H1 (cell line): ENCODE results near the gene ZFYVE27. TPM values are rescaled to one million over a fixed set of nuclear protein-coding genes. Genes with fewer than 3 reads are reported as not detected.
A peak's percentile ranks its signal among the peaks of the same experiment; 100 is the strongest.

Experiments
- CTCF ChIA-PET: fragments of 300-600 bp; sonication (Branson Sonifier 250); formaldehyde crosslinking; loops from one replicate; lab custom pipeline; 2021; ENCODE audit not compliant: partially characterized antibody; lab: Charles Lee
- POLR2A ChIA-PET: fragments of 300-600 bp; sonication (Branson Sonifier 250); formaldehyde crosslinking; loops from one replicate; lab custom pipeline; 2021; ENCODE audit warnings: inconsistent platforms; ENCODE audit not compliant: partially characterized antibody; lab: Charles Lee
- DNase-seq, 2 experiments: peaks; one replicate each; pipeline versions ENCODE4 v3.0.0 to v3.0.0-alpha.2; 2010 to 2022; ENCODE audit warnings: low spot score in 2 of 2, low read depth in 1 of 2, mixed read lengths in 1 of 2
- FAIRE-seq: peaks from 2 replicates; lab custom pipeline; 2011; peaks lifted over from hg19 to GRCh38; lab: Jason Lieb, UNC
- H2AFZ ChIP-seq: 2 replicates; pipeline ENCODE4 v1.8.1; 2012; ENCODE audit warnings: low read length, inconsistent platforms
- H2AK5ac ChIP-seq: 2 replicates; pipeline ENCODE4 v1.6.1; 2013; ENCODE audit warnings: low read depth, low read length
- H2BK120ac ChIP-seq: replicated peaks from 2 replicates; pipeline ENCODE3; 2013; ENCODE audit warnings: low read depth, low read length, inconsistent platforms
- H2BK12ac ChIP-seq: 2 replicates; pipeline ENCODE4 v1.6.1; 2013; ENCODE audit warnings: low read depth, low read length
- H2BK15ac ChIP-seq: 2 replicates; pipeline ENCODE4 v1.6.1; 2013; ENCODE audit warnings: low read length
- H2BK20ac ChIP-seq: 2 replicates; pipeline ENCODE4 v1.6.1; 2013; ENCODE audit warnings: low read length
- H2BK5ac ChIP-seq: 2 replicates; pipeline ENCODE4 v1.6.1; 2013; ENCODE audit warnings: low read depth, low read length
- H3K14ac ChIP-seq: 2 replicates; pipeline ENCODE4 v1.6.1; 2013; ENCODE audit warnings: inconsistent platforms; ENCODE audit not compliant: insufficient read length
- H3K18ac ChIP-seq: 2 replicates; pipeline ENCODE4 v1.6.1; 2013; ENCODE audit warnings: low read length; ENCODE audit errors: extremely low read depth
- H3K23ac ChIP-seq: 2 replicates; pipeline ENCODE4 v1.6.1; 2013; ENCODE audit warnings: inconsistent platforms; ENCODE audit not compliant: insufficient read length
- H3K23me2 ChIP-seq: 2 replicates; pipeline ENCODE4 v1.6.1; 2013; ENCODE audit warnings: low read depth, low read length
- H3K27ac ChIP-seq: 2 replicates; pipeline ENCODE4 v1.6.1; 2011; ENCODE audit warnings: low read depth, low read length, inconsistent platforms
- H3K27me3 ChIP-seq, 4 experiments: replicated peaks in 1 of 4; 1 replicate in 1 of 4; 2 replicates in 3 of 4; pipeline versions ENCODE4 v1.6.1 to v1.8.1; 2011 to 2013; ENCODE audit warnings: low read length in 3 of 4, mild to moderate bottlenecking in 3 of 4, inconsistent platforms in 2 of 4, mixed read lengths in 2 of 4, moderate library complexity in 1 of 4; ENCODE audit not compliant: control insufficient read depth in 3 of 4, insufficient read depth in 3 of 4; ENCODE audit errors: extremely low read depth in 1 of 4
- H3K36me3 ChIP-seq, 4 experiments: 2 replicates each; pipeline versions ENCODE4 v1.6.1 to v1.8.1; 2011 to 2013; ENCODE audit warnings: mild to moderate bottlenecking in 4 of 4, low read length in 3 of 4, moderate library complexity in 2 of 4, control low read depth in 1 of 4, inconsistent platforms in 1 of 4; ENCODE audit not compliant: insufficient read depth in 4 of 4, control insufficient read depth in 2 of 4
- H3K4ac ChIP-seq: replicated peaks from 2 replicates; pipeline ENCODE3; 2013; ENCODE audit warnings: low read length, low read depth, mixed read lengths, inconsistent platforms; ENCODE audit not compliant: insufficient read length
- H3K4me1 ChIP-seq, 4 experiments: replicated peaks in 1 of 4; 1 replicate in 1 of 4; 2 replicates in 3 of 4; pipeline versions ENCODE4 v1.6.1 to v1.8.1; 2011 to 2013; ENCODE audit warnings: low read length in 3 of 4, inconsistent platforms in 2 of 4, mixed read lengths in 1 of 4; ENCODE audit not compliant: insufficient read depth in 4 of 4, control insufficient read depth in 3 of 4
- H3K4me2 ChIP-seq, 2 experiments: 2 replicates each; pipeline versions ENCODE4 v1.6.1 to v1.8.1; 2011 to 2013; ENCODE audit warnings: low read depth in 2 of 2, low read length in 2 of 2, control low read depth in 1 of 2, inconsistent platforms in 1 of 2, mild to moderate bottlenecking in 1 of 2; ENCODE audit not compliant: insufficient read depth in 1 of 2
- H3K4me3 ChIP-seq, 4 experiments: fragments of 200-600, 300-600 bp in 1 of 4; sonication (generic), shearing (Covaris generic), sonication (Bioruptor Twin) in 1 of 4; 2 replicates each; pipeline versions ENCODE4 v1.5.1 to v1.8.1; 2011 to 2016; ENCODE audit warnings: low read length in 4 of 4, low read depth in 3 of 4, control low read depth in 2 of 4, inconsistent platforms in 2 of 4, mild to moderate bottlenecking in 2 of 4, mixed read lengths in 1 of 4, moderate library complexity in 1 of 4; ENCODE audit not compliant: insufficient read depth in 2 of 4; ENCODE audit errors: extremely low read depth in 1 of 4
- H3K56ac ChIP-seq: replicated peaks from 2 replicates; pipeline ENCODE3; 2013; ENCODE audit warnings: low read depth, mild to moderate bottlenecking, mixed read lengths, low read length, inconsistent platforms; ENCODE audit not compliant: insufficient read length
- H3K79me1 ChIP-seq: 2 replicates; pipeline ENCODE4 v1.6.1; 2013; ENCODE audit warnings: low read depth, low read length, control low read depth
- H3K79me2 ChIP-seq, 2 experiments: 2 replicates each; pipeline versions ENCODE4 v1.6.1 to v1.8.1; 2012 to 2013; ENCODE audit warnings: low read length in 2 of 2, mild to moderate bottlenecking in 2 of 2, inconsistent platforms in 1 of 2; ENCODE audit not compliant: insufficient read depth in 2 of 2, control insufficient read depth in 1 of 2
- H3K9ac ChIP-seq, 4 experiments: replicated peaks in 1 of 4; 1 replicate in 1 of 4; 2 replicates in 3 of 4; pipeline versions ENCODE4 v1.6.1 to v1.8.1; 2011 to 2013; ENCODE audit warnings: low read depth in 3 of 4, low read length in 3 of 4, control low read depth in 2 of 4, mild to moderate bottlenecking in 2 of 4, moderate library complexity in 2 of 4, inconsistent platforms in 1 of 4; ENCODE audit errors: extremely low read depth in 1 of 4
- H3K9me3 ChIP-seq, 2 experiments: 2 replicates each; pipeline versions ENCODE4 v1.6.1 to v1.8.1; 2012 to 2013; ENCODE audit warnings: mild to moderate bottlenecking in 2 of 2, moderate library complexity in 2 of 2, control low read depth in 1 of 2, inconsistent platforms in 1 of 2, low read depth in 1 of 2, low read length in 1 of 2, mixed read lengths in 1 of 2; ENCODE audit not compliant: insufficient read depth in 2 of 2
- H4K20me1 ChIP-seq, 2 experiments: replicated peaks in 1 of 2; 2 replicates each; pipeline versions ENCODE3 to v1.8.1; 2011 to 2013; ENCODE audit warnings: inconsistent platforms in 2 of 2, low read length in 2 of 2, mild to moderate bottlenecking in 1 of 2; ENCODE audit not compliant: insufficient read depth in 2 of 2, control insufficient read depth in 1 of 2
- H4K5ac ChIP-seq: 2 replicates; pipeline ENCODE4 v1.6.1; 2013; ENCODE audit warnings: low read length, low read depth, mixed read lengths, inconsistent platforms; ENCODE audit not compliant: insufficient read length
- H4K8ac ChIP-seq: 2 replicates; pipeline ENCODE4 v1.8.0; 2013; ENCODE audit warnings: mild to moderate bottlenecking, moderate library complexity, low read length, inconsistent platforms; ENCODE audit not compliant: insufficient read depth; ENCODE audit errors: extremely low read depth
- H4K91ac ChIP-seq: replicated peaks from 2 replicates; pipeline ENCODE3; 2013; ENCODE audit warnings: low read length, mixed read lengths, inconsistent platforms; ENCODE audit not compliant: insufficient read length
- BACH1 ChIP-seq: IDR thresholded peaks from 2 replicates; pipeline ENCODE4 v1.6.1; 2012; ENCODE audit warnings: low read length, improper control_type of control experiment
- BCL11A ChIP-seq, 2 experiments: IDR thresholded peaks; one replicate each; pipeline ENCODE4 v1.6.1; 2011; ENCODE audit warnings: low read depth in 2 of 2, low read length in 2 of 2, mild to moderate bottlenecking in 2 of 2
- CHD2 ChIP-seq: IDR thresholded peaks from 2 replicates; pipeline ENCODE4 v1.6.1; 2012; ENCODE audit warnings: low read length, improper control_type of control experiment
- EZH2 ChIP-seq: fragments of 200-600 bp; sonication (generic); IDR thresholded peaks from 2 replicates; pipeline ENCODE4 v1.7.1; 2012; ENCODE audit warnings: low read depth, mild to moderate bottlenecking, moderate library complexity, low read length, inconsistent platforms; ENCODE audit not compliant: severe bottlenecking
- NRF1 ChIP-seq: IDR thresholded peaks from 2 replicates; pipeline ENCODE4 v1.6.1; 2011; ENCODE audit warnings: mild to moderate bottlenecking, low read depth, low read length, improper control_type of control experiment
- POLR2A ChIP-seq, 2 experiments: IDR thresholded peaks; 1 replicate in 1 of 2; 2 replicates in 1 of 2; pipeline ENCODE4 v1.6.1; 2011; ENCODE audit warnings: low read depth in 2 of 2, low read length in 2 of 2, mild to moderate bottlenecking in 2 of 2; ENCODE audit errors: control extremely low read depth in 1 of 2
- RFX5 ChIP-seq: IDR thresholded peaks from 2 replicates; pipeline ENCODE4 v1.6.1; 2011; ENCODE audit warnings: low read depth, low read length, improper control_type of control experiment, borderline replicate concordance
- RNF2 ChIP-seq: fragments of 200-900, 300-1000 bp; sonication (generic); IDR thresholded peaks from 2 replicates; pipeline ENCODE4 v1.7.1; 2016; ENCODE audit warnings: borderline replicate concordance, low read depth, mild to moderate bottlenecking, antibody characterized with exemption, low read length; ENCODE audit not compliant: poor library complexity, severe bottlenecking; ENCODE audit errors: missing control alignments
- SP1 ChIP-seq: IDR thresholded peaks from 2 replicates; pipeline ENCODE4 v1.6.1; 2011; ENCODE audit warnings: low read depth, low read length
- SP4 ChIP-seq: IDR thresholded peaks from 2 replicates; pipeline ENCODE4 v1.6.1; 2012; ENCODE audit warnings: low read length, inconsistent platforms
- SUZ12 ChIP-seq: fragments of 200-600 bp; sonication (generic); IDR thresholded peaks from 2 replicates; pipeline ENCODE4 v1.6.1; 2012; ENCODE audit warnings: mild to moderate bottlenecking, inconsistent platforms, low read length, moderate library complexity, mixed read lengths
- TAF7 ChIP-seq: optimal IDR thresholded peaks from 2 replicates; pipeline ENCODE3; 2011; ENCODE audit warnings: low read depth, mild to moderate bottlenecking, inconsistent platforms, low read length, moderate library complexity, borderline replicate concordance
- TBP ChIP-seq: IDR thresholded peaks from 2 replicates; pipeline ENCODE4 v1.6.1; 2011; ENCODE audit warnings: low read depth, low read length, improper control_type of control experiment
- WGBS, 2 experiments: shearing (Covaris generic) in 1 of 2; methylation state at CpG; one replicate each; pipeline versions ENCODE4 v1.1.6 to v1.1.7; 2013 to 2015; ENCODE audit warnings: low lambda C conversion rate in 2 of 2, mixed read lengths in 2 of 2, inconsistent platforms in 1 of 2, low coverage in 1 of 2, missing lambda C conversion rate in 1 of 2; ENCODE audit not compliant: insufficient replicate concordance in 2 of 2, insufficient coverage in 1 of 2, insufficient read length in 1 of 2; ENCODE audit errors: extremely low coverage in 1 of 2, missing lambda C conversion rate in 1 of 2; 5-methylcytosine and 5-hydroxymethylcytosine counted together
- polyA plus RNA-seq, 7 experiments: library from polyadenylated mRNA; depleted of rRNA in 3 of 7; stranded (reverse) in 5 of 7; unstranded in 2 of 7; fragments of >200 nt in 5 of 7; fragments of 200-250 nt in 2 of 7; gene quantifications; 1 replicate in 5 of 7; 2 replicates in 1 of 7; 4 replicates in 1 of 7; pipeline versions ENCODE4 v1.2.1 to v1.2.3, GENCODE V29; 2011 to 2013; ENCODE audit warnings: missing spikeins in 2 of 7, mixed read lengths in 2 of 7
- total RNA-seq: library from RNA; stranded (reverse); fragmentation: NEBNext Ultra II Directional; extraction: Animal tissue kit (Norgen Biotek cat#: 25700); gene quantifications from 2 replicates; pipeline ENCODE4 v1.2.1, GENCODE V29; 2021

ZFYVE27 gene
- total and polyA plus RNA-seq, 2 of the 8 experiments (the other 6 are each of a cell fraction or from before 2014, with no cell fraction given) = 16.6 to 19.8 TPM

DNA sequence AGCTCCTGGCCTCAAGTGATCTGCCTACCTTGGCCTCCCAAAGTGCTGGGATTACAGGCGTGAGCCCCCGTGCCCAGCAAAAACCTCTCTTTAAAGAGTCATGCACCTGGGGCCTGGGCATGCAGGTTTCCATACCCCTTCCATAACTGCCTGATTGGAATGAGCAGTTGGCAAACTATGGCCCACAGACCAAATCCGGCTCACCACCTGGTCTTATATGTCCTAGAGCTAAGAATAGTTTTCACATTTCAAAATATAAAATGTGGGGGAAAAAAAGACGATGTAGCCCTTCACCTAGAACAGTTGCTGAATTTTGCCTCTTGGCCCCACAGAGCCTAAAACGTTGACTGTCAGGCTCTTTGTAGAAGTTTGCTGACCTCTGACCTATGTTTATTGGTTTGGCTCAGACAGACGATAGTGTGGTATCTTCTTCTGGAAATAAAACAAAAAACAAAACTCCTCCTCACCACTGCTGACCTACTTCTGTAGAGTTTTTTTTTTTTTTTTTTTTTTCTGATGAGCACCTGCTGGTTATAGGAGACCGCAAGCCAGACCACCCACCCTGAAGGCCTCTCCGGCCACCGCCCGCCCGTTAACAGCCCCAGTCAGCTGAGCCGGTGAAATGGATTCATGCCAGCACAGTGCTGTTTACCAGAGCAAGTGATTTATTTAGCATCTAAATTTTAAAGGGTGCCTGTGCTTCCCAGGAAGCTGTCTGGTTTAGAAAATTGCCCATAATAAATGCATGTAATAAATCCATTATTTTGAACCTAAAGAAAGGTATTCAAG lies 68.4 kb downstream of the ZFYVE27 start:
- H3K23me2 ChIP-seq = no peaks in the 10 kb centered on the region
- no peak for TF ChIP-seq EZH2
- no peak for TF ChIP-seq NRF1
- TF ChIP-seq BACH1 = no peak
- TF ChIP-seq POLR2A (IDR thresholded peaks at IDR 0.05; ENCODE audit: control extremely low read depth in 1 of 2, low read depth in 2 of 2, low read length in 2 of 2) = no peak
- TF ChIP-seq TAF7 = no peak
- TF ChIP-seq SP1 = no peak
- TF ChIP-seq BCL11A (IDR thresholded peaks at IDR 0.05; ENCODE audit: low read depth in 2 of 2, low read length in 2 of 2) = no peak
- TF ChIP-seq RFX5 = no peak
- no peak for TF ChIP-seq SP4
- TF ChIP-seq TBP = no peak
- no peak for TF ChIP-seq CHD2
- no peak for TF ChIP-seq SUZ12
- TF ChIP-seq RNF2 = no peak

More for the DNA sequence above, 68.4 kb downstream of the ZFYVE27 start:
- no peak overlapping the region for H3K9ac ChIP-seq
- no peaks in the 10 kb centered on the region for H3K36me3 ChIP-seq
- ChIA-PET CTCF (interaction anchor here (0.6 to 5.3 kb wide), 5 partner anchors 10 to 287 kb away, joined by 3 to 50 read pairs (median 3); no protein-coding TSS in a partner anchor), POLR2A (interaction anchor here (1.0 kb wide), 1 partner anchor 34 kb away, joined by 3 read pairs; the partner anchor contains the start of gene SFRP5)
- no peak overlapping the region for H3K4ac ChIP-seq
- H3K4me1 ChIP-seq = peaks cover 0 to 7% (median 1%) of the 10 kb centered on the region in 4 experiments; a peak in 2 of 7 replicates
- H3K18ac ChIP-seq = no peak overlapping the region
- no peak for FAIRE-seq
- H2BK15ac ChIP-seq = no peak overlapping the region
- H4K91ac ChIP-seq = no peak overlapping the region
- H3K27ac ChIP-seq = no peak overlapping the region
- WGBS, 2 experiments = 74% methylated on average over 12 of the region's 12 CpGs; no CpG with 5 or more reads in 1 of the 2 experiments
- no peak overlapping the region for H3K56ac ChIP-seq
- no peak overlapping the region; the same call in 1 of the 2 replicates for H4K8ac ChIP-seq
- H4K20me1 ChIP-seq = no peaks in the 10 kb centered on the region
- H2AK5ac ChIP-seq = no peak overlapping the region
- H3K14ac ChIP-seq = no peak overlapping the region
- H2BK120ac ChIP-seq = no peak overlapping the region
- H3K79me1 ChIP-seq = no peaks in the 10 kb centered on the region
- no peaks in the 10 kb centered on the region for H3K79me2 ChIP-seq
- no peak overlapping the region for H2AFZ ChIP-seq
- H3K9me3 ChIP-seq = no peaks in the 10 kb centered on the region
- H3K4me2 ChIP-seq = peak overlapping the region; percentile 6 to 11; a peak in 1 of 4 replicates
- no peak for DNase-seq
- no peak overlapping the region for H3K4me3 ChIP-seq
- no peak overlapping the region for H4K5ac ChIP-seq
- H2BK12ac ChIP-seq = no peak overlapping the region
- H3K27me3 ChIP-seq = no peaks in the 10 kb centered on the region
- H3K23ac ChIP-seq = no peak overlapping the region
- H2BK5ac ChIP-seq = no peak overlapping the region
- no peak overlapping the region for H2BK20ac ChIP-seq
